ENCODE results near the gene FXYD6. TPM values are rescaled to one million over a fixed set of nuclear protein-coding genes. Genes with fewer than 3 reads are reported as not detected.

FXYD6 gene
- total RNA-seq, 1 donor from 2014 or later, result 1.6 TPM

DNA sequence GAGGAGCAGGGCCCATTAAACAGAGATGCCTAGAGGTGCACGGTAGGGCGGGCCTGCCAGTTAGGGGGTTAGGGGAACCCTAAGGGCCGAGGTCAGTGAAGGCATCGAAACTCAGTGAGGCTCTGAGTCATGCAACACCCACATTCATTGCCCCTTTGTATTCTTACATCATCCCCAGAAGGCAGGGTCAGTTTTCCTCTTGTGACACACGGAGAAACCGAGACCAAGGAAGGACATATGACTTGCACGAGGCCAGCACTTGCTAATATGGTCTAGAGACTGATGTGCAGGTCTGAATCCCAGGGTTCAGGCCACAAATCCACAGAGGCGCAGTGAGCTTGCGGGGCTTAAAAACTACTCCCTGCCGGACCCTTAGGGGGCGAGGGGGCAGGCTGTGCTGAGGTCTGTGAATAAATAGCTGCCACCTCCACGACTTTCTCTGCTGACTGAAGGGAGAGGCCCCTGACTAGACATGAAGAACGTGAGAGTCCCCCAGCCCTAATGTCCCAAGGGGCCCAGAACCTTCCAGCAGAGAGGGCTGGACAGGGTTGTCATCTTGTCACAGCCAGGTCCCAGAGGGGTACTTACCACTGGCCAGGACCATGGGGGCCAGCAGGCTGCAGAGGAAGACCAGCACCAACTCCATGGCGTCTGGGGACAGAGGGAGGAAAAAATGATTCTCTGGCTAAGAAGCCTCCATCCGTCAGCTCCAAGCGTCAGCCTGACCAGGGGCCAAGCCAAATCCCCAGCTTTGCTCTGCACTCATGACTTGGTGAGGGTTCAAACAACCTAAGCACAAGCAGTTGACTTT, 34.1 kb downstream of the FXYD6 start:
- ATAC-seq, result no peak

DNA sequence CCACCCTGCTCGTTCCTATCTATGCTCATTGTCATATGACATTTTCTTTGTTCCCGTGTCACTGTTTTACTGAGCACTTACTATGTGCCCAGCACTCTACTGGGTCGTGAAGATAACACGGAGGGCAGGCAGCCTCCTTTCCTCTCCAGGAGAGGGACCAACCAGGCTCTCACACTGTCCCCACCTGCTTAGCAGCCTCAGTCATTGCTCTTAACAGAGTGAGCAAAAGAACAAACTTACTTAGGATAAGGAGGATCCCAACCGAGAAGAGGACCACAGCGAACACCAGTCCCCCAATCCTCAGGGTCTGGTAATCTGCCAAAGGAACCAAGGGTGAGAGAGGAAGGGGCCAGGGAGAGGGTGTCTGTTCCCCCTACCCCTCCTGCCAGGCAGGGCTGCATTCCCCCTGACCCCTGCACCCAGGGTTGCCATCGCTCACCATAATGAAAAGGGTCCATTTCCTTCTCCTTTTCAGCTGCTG, 34.9 kb downstream of the FXYD6 start:
- ATAC-seq, result no peak

DNA sequence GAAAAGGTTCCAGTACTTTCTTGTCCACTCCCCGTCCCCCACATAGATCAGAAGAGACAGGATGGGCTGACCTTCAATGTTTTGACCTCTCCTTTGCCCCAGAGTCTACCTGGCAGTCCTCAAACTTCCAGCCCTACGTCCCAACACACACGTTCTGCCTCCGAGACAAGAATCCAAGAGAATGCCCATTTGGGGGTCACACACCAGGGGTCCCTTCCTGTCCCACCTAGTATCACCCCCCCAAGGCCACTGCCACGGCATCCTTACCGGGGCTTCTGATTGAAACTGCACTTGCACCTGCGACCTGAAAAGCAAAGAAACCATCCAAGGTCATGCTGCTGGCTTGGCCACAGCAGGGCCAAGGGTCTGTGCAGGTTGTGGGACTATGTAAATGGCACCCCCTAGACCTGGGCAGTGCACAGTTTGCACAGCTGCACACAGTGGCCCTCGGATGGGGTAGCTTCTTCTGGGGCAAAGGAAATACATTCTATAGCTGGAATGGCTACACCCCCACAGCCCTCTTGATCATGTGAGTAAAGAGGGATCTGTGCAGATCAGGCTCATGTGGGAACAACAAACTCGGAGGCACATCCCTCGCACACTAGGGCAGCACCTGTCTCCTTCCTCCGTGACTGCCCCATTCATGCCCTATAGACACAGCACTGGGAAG, 35.4 kb downstream of the FXYD6 start:
- no peak for ATAC-seq

DNA sequence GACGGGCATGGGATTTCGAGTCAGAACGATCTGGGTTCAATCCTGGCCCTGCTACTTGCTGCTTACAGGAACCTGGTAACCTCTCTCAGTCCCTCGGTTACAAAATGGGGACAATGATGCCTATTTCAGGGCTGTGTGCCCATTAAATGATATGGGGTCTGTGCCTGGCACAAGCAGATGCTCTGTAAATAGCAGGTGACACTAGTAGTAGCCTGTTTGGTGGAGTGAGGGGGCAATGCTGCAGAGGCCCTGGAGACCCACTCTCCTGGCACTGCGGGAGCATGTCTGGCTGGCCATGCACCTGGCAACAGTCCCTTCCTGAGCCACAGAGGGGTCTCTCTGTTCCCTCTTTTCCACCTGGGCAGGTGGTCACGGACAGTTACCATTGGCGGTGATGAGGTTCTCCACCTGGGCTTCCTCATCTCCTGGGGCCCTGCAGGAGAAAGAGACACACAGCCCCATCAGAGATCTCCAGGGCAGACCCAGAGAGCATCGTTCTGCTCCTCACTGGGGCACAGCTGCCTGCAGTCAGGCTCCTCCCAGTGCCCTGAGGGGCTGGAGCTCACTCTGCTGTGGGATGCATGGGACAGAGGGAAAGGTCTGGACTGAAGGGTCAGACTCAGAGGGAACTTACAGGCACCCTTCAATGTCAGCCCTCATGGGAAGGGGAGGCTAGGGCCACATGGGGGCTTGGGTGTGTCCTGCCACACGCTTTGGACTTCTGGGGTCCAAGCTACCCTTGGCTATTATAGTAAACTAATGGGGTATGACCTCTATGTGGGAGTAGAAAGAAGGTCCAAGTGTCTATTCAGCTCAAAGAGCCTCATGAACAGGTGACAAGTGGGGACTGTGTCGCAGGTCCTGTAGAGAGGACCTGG, 36.3 kb downstream of the FXYD6 start:
- ATAC-seq, result no peak

DNA sequence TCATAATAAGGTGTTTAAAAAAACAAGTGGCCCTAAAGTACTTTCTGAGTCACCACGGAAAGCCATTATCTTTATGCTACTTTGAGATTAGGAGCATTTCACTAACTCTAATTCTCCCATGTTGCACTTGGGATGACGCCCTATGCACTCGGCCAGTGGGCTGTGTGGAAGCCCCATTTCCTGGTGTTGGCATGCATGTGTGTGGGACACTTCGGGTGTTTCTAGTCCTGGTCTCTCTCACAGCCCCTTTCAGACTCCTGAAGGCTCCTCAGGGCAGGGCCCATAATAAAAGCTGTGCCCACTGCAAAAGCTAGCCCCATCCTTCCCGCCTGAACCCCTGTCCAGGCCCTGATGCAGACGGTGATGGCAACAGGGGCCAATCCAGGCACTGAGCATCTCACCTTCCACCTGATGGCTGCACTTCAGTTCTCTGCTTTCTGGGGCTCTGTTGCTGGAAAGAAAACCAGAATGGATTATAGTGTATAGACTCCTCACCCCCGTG, 37.0 kb downstream of the FXYD6 start:
- no peak for ATAC-seq

DNA sequence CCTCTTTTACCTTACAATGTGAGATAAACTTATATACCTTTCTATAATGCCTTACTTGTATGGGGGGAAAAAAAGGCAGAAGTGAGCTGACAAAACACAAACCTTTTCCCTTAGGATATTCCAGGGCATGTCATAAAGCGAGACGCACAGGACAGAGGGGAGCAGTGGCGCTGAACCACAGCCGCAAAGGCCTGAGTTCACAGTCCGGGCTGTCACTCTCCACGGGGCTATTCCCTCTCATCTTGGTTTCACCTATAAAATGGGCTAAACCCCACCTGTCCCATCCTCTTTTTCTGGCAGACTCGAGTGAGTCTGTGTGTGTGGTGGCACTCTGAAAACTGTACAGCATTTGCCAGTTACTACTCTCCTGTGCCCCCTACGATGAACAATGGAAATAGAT, 37.6 kb downstream of the FXYD6 start:
- ATAC-seq, result no peak

DNA sequence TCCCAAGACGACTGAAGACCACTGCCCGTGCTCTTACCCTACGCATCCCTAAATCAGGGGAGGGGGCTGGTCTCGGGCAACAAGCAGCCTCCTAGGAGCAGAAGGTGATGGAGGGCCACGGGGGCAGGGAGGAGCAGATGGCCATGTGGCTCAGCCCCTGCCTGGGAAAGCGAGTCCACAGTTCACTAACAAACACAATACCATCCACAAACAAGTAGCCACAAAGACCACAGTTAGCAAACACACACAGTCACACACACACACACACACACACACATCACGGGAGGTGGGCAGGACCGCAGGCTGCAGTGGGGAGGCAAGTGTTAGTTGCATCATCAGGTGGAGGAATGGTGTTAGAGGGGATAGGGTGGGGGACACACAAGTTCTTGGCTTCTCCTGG, 38.7 kb downstream of the FXYD6 start:
- ATAC-seq, result no peak

DNA sequence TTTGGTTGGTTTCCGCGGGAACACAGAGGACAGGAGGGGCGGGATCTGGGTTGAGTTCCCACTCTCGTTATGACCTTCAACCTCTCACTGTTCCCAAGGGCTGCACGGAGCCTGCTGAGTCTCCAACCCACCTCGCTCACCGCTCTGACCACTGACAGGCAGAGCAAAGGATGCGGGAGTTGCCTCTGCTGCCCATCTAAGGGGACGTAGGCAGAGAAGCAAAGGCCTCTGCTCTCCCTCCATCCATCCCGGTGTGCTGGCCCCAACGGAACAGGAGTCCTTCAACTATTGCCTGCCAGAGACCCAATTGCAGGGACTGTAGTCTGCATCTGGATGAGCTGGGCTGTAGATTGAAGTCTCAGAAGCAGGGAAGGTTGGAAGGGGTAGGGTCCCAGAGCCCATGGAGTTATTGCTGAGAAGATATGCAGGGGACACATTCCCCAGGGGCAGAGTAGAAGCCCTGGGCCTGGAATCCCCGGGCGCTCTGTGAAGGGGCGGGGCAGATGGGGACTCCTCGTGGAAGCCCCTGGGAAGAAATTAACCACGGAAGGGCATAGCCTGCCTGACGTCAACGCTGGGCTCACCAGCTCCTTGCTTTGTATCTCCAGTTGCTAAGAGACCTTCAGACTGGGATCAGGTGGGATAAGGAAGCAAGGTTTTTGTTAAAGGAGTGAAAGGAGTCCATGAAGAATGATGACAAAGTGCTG, 39.2 kb downstream of the FXYD6 start:
- ATAC-seq, result no peak

DNA sequence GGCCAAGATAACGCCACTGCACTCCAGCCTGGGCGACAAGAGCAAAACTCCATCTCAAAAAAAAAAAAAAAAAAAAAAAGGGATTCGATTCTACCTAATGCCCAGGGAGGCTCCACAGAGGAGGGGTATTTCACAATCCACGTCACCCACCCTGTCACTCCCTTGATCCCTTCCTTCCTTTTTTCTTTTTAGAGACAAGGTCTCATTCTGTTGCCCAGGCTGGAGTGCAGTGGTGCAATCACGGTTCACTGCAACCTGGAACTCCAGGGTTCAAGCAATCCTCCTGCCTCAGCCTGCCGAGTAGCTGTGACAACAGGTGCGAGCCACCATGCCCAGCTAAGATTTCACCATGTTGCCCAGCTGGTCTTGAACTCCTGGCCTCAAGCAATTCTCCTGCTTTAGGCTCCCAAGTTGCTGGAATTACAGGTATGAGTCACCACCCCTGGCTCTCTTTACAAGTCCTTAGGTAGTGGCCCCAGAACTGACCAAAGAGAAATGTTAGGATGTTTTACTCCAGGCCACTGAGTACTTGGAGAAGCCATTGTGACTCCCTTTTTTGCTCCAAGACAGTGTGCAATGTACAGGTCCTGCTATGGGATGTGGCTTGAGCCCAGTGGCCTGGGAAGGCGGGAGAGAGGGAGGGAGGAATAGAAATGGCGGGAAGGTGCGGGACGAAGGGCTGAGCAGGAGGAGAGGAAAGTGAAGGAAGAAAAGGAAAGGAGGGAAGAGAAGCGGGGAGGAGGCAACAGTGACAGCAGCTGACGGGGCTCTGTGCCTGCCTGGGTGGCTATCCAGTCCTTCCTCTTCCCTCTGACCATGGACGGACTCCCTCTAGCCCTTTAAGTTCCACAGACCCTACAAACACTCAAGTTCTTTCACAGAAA, 40.1 kb downstream of the FXYD6 start:
- no peak for ATAC-seq

DNA sequence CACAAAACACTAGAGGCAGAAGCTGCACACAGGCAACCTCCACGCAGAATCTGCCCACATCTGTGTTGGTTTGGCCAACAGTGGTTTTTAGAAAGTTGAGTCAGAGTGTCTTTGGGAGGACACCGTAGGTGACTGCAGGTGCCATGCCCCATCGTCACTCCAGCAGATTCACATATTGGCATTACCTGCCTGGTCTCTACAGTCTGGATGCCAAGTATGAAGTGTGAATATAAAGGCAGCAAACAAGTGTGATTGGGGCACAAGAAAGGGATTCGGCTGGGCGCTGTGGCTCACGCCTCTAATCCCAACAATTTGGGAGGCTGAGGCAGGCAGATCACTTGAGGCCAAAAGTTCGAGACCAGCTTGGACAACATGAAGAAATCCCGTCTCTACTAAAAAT, 40.9 kb downstream of the FXYD6 start:
- no peak for ATAC-seq

DNA sequence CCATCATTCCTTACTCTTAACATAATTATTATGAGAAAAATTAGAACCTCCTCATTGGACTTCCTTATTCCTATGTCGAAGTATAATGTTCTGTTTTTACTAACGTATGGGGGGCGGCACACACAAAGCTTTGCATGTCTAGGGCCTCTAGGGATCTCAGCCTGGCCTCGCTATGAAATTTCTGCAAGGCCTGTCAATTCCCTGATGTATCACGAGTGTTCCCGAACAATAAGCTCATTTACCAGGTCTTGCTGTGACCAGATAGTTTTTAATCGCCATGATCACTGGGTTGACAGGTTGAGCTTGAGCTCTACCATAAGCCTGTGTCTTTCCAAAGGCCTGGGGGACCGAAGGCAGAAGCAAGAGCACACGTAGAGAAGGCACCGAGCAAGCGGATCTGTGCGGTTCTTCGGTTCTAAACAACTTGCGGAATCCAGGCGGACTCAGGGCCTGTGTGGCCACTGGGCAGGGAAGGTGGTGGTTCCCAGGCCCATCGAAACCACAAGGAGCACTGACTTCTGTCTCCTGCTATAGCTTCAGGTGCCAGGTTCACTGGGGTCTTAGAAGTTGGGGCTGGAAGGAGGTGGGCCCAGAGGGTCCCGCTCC, 41.5 kb downstream of the FXYD6 start:
- ATAC-seq, result no peak

DNA sequence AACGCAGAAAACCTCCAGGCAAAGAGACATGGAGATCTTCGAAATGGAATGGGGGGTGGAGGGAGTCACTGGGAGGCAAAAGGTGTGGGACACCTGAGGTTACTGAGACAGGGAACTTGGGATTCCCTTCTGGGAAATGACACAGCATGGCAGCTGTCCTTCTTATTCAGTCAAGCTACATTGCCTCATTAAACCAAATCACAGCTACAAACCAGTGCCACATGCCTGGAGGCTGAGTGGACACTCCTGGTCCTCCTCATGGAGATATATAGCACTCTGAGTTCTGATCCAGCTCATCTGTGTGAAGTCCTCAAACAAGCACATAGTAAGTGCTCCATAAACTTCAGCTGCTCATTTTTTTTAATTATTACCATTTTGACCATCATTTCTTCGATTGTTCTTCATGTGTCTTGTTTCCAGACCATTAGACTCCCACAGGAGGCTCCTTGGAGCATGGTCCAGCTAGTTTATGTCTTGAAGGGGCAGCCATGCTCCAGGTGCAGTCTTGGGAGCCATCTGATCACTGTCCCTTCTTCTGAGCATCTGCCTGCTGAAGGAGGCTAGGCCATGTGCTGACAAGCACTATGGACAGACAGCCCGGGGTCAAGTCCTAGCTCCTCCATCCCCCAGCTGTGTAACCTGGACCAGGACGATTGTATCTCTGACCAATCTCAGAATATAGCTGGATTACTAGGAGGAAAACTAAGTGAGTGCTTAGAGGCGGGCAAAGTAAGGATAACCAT, 42.2 kb downstream of the FXYD6 start:
- no peak for ATAC-seq

DNA sequence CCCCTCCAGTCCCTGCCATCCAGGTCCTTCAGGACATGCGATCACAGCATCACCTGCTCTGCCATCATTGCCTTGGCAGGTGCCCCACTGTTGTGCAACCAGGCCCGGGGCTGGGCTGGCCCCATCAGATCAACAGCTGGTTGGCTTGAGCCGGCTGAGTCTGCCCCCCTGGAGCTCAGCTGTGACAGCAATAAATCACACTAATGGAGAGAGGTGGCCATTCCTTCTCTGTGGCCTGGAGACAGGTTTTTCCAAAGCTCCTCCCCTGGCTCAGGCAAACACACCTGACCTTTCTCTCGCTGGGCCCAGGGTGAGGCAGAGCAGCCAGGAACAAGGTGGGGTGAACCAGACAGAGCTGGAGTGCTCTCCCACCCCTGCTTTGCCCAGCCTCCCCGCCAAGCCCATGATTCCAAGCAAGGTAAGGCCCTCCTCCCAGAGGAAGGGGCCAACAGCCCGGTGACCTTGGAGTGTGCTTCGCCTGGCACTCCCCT, 43.0 kb downstream of the FXYD6 start:
- peak; percentile 60 for ATAC-seq

DNA sequence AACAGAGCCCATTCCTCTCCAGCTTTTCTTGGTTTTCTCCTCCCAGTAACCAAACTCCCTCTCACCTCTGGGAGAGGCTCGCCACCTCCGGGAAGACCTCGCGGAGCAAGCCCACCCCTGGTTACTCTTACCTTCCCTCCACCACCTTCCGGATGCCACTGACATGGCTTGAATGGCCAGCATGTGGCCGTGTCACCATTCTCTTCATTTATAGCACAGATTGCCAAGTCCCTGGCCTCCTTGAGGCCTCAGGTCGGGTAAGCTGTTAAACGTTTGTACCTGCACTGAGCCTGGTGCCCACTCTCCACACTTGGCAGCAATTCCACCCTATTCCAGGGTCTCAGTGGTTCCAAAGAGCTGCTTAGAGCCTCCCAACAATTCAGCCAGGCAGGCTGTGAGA, 43.9 kb downstream of the FXYD6 start:
- no peak for ATAC-seq

DNA sequence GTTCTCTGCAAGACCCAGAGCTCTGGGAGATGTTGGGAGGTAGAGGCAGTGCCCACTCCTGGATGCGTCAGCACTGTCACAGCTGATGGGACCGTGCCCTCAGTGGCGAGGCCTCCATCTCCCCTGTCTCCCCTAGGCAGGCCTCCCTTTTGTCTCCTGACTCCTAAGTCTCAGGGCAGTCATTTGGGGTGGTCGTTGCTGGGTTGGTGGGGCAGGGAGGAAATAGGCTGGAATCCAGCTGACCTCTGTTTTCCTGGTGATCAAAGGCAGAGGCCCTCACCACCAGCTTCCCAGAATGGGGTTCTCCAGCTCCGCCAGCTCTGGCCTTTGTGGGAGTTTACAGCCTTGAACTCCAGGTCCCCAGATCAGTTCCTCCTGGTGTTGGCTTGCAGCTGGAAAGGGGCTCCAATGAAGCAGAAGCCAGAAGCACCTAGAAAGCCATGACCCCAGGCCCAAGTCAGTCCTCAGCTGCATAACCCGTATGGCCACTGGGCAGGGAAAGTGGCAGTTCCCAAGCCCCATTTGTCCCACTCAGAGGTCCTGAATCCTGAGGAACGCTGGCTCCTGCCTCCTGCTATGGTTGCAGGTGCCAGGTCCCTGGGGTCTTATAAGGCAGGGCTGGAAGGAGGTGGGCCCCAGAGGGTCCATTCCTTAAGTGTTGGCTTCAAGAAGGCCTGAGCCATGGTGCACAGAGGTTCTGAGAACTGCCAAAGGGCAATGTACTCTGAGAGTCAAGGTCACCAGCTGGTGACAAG, 44.6 kb downstream of the FXYD6 start:
- no peak for ATAC-seq

DNA sequence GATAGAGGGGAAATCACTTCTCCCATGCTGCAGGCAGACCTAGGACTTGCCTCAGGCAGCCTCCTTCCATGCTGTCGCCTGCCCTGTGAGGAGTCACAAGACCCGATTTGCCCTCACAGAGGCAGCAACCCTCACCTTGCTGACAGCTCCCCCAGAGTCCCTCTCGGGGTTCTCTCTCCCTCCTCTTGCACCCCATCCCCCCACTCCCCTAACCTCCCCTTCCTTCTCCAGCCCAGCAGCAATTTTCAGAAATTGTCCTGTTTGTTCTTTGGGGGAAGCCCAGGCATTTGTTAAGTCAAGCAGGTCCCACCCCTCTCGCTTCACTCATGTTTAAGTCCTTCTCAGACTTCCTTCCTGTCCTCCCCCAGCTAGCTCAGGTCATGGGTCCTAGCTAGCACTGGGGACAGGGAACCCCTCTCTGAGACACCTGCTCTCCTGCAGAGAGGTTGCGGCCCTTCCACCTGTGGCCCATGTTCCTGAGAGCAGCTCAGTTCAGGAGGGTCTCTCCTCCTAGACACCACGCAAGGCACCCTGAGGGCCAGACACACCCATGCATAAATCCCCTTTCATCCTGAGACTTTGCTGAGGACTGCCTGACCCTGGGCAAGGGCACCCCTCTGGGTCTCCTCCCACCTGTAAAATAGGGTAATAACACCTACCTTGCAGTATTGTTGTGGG, 45.6 kb downstream of the FXYD6 start:
- no peak for ATAC-seq

DNA sequence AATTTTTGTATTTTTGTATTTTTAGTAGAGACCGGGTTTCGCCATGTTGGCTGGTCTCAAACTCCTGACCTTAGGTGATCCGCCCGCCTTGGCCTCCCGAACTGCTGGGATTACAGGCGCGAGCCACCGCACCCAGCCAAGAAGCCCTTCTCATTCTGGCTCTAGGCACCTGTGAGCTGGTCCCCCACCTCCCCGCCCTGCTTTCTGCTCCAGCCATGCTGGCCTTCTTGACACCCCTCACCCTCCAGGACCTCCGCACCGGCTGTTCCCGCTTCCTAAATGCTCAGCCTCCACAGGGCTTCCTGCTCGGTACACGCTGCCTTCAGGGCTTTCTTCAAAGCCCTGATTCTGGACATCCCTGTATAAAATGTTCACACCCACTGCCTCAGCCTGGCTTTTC, 46.4 kb downstream of the FXYD6 start:
- ATAC-seq, result no peak

DNA sequence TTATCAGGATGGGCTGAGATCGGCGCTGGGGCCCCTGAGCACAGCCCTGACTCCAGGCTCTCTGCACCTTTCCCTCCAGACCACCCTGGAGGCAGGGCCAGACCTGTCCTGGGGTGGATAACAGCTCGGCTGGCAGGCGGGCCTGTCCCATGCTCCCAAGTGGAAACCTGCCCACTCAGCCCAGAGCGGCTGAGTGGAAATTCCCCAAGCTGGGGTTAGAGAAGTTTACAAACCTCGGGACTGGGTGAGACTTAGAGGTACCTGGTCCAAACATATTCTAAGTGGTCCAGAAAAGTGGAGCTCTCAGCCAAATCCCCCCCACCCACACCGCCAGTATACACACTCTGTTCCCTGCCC, 47.1 kb downstream of the FXYD6 start:
- ATAC-seq, result peak; percentile 6
